Neuron (in vitro differentiated cells): ENCODE results near the gene TMPRSS5.

ENCODE experiments used
- H2AFZ ChIP-seq: one replicate; pipeline ENCODE4 v1.6.1; 2013; ENCODE audit warnings: low read depth, mild to moderate bottlenecking, inconsistent platforms, low read length, moderate library complexity
- H3K27me3 ChIP-seq: one replicate; pipeline ENCODE4 v1.6.1; 2013; ENCODE audit warnings: low read length; ENCODE audit not compliant: insufficient read depth
- H3K36me3 ChIP-seq: one replicate; pipeline ENCODE4 v1.6.1; 2013; ENCODE audit warnings: low read length; ENCODE audit not compliant: insufficient read depth
- H3K4me1 ChIP-seq: one replicate; pipeline ENCODE4 v1.6.1; 2013; ENCODE audit warnings: low read length; ENCODE audit not compliant: insufficient read depth
- H3K4me3 ChIP-seq: 2 replicates; pipeline ENCODE4 v1.5.1; 2013; ENCODE audit warnings: mild to moderate bottlenecking, low read length, moderate library complexity
- H3K9me3 ChIP-seq: one replicate; pipeline ENCODE4 v1.6.1; 2013; ENCODE audit warnings: low read length

Gene TMPRSS5

DNA sequence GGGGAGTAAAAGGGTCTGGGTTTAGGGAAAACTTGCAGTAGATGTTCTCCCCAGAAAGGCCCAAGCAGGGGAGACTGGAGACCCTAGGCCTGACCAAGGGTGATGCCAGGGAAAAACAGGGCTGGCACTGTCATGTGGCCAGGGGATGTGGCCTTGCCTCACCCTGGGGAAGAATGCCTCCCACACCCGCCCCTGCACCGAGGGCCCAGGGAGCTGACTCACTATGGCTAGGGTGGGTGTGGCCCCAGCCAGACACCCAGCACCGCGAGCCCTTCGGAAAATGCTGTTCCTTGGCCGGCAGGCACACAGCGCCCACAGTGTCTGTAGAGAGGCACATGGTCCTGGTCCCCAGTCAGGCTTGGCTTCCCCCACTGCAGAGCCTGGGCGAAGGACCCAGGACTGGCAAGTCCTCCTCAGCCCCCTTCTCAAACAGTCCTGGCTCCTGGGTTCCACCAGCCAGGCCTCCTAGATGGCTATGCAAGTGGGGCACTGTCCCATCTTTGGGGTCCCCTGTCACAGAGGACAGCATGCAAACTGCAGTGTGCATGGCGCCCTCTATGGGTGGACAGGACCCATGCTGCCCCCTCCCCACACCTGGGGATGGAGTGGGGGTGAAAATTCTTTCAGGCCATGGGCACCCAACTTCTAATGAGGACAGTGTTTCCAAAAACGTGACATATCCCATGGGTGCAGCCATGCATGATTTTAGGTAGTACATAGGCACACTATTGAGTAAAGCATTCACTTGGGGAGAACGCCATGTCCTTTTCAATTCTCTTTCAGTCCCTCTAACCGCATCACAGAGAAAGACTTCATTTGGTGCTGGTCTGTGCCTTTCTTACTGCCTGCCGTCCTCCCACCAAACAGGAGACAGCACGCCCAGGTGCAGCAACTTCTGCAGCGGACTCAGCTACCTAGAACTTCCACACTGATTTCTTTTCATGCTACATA is 15.2 kb downstream of the TMPRSS5 start:
- Histone ChIP-seq H3K4me3 (no peak overlapping the region), H3K9me3 (no peaks in the 10 kb centered on the region), H3K27me3 (no peaks in the 10 kb centered on the region), H2AFZ (no peak overlapping the region), H3K4me1 (no peaks in the 10 kb centered on the region), H3K36me3 (no peaks in the 10 kb centered on the region)

DNA sequence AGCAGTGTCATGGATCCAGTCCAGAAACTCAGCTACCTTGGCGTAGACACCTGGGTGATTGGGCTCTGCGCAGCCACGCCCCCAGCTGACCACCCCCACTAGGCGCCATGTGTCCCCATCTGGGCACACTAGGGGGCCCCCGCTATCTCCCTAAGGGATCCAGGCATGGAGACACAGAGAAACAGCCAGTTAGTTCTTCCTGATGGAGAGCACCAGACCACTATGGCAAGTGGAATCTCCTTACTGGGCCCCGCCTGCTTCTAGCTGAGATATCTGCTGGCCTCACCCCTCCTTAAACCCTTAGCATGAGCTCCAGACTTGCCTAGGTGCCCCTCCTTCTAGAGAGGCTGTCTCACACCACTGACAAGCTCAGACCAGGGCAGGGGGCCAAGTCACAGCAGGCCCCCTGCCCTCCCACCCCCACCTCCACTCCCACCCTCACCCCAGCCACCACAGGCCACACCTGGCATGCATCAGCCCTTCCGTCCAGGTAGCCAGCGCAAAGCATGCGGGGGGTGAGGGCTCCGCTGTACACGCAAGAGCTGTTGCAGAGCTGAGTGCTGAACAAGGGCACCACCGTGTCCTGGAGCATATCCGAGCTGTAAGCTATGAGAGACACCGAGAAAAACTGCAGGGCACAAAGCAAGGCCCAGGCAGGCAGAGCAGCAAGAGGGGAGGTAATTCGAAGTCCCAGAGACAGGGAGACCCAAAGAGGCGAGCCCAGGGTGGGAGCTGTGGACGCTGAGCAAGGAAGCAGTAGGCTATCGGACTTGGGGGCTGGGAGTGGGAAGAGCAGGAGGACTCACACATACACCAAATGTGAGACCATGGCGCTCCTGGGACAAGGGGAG is 16.1 kb downstream of the TMPRSS5 start:
- no peaks in the 10 kb centered on the region for H3K27me3 ChIP-seq
- H2AFZ ChIP-seq, result no peak overlapping the region
- no peaks in the 10 kb centered on the region for H3K36me3 ChIP-seq

DNA sequence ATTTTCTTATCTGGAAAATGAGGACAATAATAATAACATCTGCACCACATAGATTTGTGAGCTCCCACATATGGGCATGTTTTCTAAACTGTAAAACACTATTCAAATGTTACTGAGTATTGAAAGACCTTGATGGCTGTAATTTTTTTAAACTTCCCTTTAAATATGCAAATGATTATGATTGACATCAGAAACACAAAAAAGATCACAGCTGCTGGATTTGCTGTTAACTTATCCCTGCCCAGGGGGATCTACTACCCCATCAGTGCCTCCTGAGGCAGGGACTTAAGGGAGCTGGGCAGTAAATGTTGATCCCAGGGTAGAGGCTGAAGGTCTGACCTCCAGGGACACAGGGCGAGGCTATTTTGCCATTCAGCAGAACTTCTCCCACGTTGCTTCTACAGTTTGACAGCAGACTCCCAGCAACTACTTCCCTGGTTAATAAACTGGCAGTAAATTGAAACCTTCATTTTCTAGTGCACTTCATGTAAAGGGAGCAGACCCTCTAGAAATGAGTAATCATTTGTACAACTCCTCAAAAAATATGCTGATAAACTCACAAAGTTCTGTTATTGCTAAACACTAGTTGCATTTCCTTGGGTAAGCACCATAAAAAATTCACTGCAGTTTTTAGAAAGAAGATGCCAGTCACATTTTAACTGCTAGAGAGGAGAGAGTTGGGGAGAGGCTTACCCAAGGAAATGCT is 20.3 kb downstream of the TMPRSS5 start:
- Histone ChIP-seq H2AFZ (no peak overlapping the region), H3K4me1 (peaks cover 5% of the 10 kb centered on the region), H3K36me3 (no peaks in the 10 kb centered on the region), H3K9me3 (no peaks in the 10 kb centered on the region), H3K27me3 (no peaks in the 10 kb centered on the region), H3K4me3 (no peak overlapping the region)

More for the DNA sequence above, 16.1 kb downstream of the TMPRSS5 start:
- Histone ChIP-seq H3K4me3 (no peak overlapping the region), H3K9me3 (no peaks in the 10 kb centered on the region), H3K4me1 (no peaks in the 10 kb centered on the region)

DNA sequence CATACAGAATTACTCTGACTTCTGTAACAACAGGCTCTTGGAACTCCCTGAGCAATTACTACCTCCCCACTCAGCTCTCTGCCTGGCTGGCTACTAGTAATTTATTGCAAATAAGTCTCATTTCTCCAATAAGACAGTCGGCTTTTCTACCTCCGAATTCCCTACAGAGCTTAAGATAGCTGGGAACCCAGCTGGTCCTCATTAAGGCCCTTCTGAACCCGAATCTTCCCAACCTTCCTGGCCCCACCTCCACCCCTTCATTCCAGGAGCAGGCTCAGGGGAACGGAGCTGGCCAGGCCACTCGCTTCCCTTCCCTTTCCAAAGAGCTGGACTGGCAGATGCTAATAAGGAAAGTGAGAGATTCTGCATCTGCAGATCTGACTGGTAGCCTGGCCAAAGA is 21.6 kb downstream of the TMPRSS5 start:
- Histone ChIP-seq H3K27me3 (no peaks in the 10 kb centered on the region), H3K9me3 (no peaks in the 10 kb centered on the region), H3K4me3 (no peak overlapping the region), H3K36me3 (no peaks in the 10 kb centered on the region), H3K4me1 (peaks cover 5% of the 10 kb centered on the region), H2AFZ (no peak overlapping the region)

DNA sequence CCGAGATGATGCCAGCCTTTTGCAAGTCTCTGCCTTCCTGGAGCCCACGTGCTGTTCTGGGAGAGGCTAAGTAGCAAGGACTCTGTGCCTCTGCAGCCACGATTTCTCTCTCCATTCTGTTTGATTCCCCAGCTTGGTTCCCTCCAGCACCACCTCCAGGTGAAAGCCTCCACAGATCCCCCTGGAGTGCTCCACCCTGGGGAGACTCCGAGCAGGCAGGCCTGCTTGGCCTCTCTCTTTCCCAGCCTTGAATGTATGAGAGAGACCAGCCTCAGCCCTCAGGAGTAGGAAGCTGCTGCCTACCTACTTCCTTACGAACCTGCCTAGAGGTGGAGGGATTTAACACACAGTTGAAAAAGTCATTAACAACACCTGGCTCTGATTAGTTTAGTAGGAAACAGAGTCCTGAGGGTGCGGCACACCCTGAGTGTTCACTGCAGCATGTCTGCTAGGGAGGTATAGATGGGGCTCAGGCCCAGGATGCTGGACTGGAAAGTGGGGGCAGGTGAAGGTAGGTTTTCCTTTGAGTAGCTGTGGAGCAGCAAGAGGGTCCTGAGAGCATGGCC is 22.5 kb downstream of the TMPRSS5 start:
- Histone ChIP-seq H3K9me3 (no peaks in the 10 kb centered on the region), H3K4me1 (peaks cover 5% of the 10 kb centered on the region), H3K4me3 (no peak overlapping the region), H3K36me3 (no peaks in the 10 kb centered on the region), H3K27me3 (no peaks in the 10 kb centered on the region), H2AFZ (no peak overlapping the region)

DNA sequence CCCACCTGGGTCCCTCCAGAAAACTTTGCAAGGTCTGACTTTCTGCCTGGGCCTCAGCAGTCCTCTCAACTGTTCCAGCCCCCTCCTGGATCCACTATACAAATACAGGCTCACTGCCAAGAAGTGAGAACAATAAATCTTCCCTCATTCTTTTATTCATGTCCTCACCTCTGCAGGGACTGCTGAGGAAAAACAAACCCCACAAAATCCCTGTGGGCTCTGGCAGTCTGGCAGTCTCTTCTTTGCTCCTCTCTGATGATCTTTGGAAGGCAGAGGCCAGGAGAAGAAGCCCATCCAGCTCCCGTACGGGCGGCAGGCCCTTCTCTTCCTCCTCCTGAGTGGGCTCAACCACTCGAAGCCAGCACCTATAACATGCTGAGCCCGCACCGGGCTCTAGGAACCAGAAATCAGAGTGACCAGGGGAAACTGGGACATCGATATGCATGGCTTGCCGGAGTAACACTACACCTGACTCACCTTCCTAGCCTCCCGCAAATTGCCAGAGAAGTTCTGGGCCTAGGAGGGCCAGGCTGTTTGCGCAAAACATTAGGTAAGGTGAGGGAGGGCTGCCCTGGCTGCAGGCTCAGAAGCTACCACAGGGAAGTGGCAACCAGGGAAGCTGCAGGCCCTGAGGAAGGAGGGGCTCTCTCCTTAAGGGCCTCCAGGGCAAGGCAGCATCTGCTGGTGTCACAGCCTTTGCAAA is 24.2 kb downstream of the TMPRSS5 start:
- H3K4me1 ChIP-seq, result peaks cover 5% of the 10 kb centered on the region
- no peak overlapping the region for H2AFZ ChIP-seq
- H3K9me3 ChIP-seq, result no peaks in the 10 kb centered on the region
- H3K4me3 ChIP-seq, result no peak overlapping the region
- H3K36me3 ChIP-seq, result no peaks in the 10 kb centered on the region
- H3K27me3 ChIP-seq, result no peaks in the 10 kb centered on the region

DNA sequence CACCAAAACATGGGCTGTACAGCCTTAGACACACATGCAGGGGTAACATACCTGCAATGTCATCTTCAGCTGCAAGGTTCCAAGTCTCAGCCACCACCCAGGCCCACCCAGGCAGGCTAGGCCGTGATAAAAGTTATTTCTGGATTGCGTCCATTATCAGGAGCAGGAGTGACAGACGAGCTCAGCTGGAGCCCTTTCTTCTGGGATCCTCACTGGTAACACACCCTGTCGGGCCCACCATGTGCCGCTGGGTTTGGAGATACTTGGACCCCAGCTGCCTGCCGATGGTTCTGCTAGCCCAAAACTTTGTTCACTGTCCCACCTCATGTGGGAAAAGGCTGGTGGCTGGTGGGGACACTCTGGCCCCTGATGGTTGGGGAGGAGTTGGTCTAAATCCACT is 24.8 kb downstream of the TMPRSS5 start:
- no peaks in the 10 kb centered on the region for H3K27me3 ChIP-seq
- no peaks in the 10 kb centered on the region for H3K9me3 ChIP-seq
- H3K4me3 ChIP-seq, result no peak overlapping the region
- peaks cover 5% of the 10 kb centered on the region for H3K4me1 ChIP-seq
- no peaks in the 10 kb centered on the region for H3K36me3 ChIP-seq
- H2AFZ ChIP-seq, result no peak overlapping the region

DNA sequence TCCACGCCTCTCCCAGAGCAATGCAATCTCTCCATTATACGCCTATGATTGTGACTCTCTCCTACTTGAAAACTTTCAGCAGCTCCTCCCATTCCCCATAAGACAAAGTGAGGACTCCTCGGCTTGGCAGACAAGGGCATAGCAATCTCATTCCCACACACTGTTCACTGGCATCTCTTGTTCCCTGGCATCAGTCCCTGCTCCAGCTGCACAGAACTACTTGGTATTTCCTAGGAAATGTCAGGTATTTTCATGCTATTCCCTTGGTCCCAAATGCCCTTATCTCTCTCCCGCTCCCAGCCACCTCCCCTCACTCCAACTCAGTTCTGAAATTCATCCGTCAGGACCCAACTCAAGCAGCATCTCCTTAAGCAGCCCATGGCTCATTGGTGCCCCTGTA is 28.4 kb downstream of the TMPRSS5 start:
- Histone ChIP-seq H3K4me1 (peaks cover 32% of the 10 kb centered on the region), H3K4me3 (no peak overlapping the region), H3K36me3 (no peaks in the 10 kb centered on the region), H2AFZ (no peak overlapping the region), H3K9me3 (no peaks in the 10 kb centered on the region), H3K27me3 (no peaks in the 10 kb centered on the region)

DNA sequence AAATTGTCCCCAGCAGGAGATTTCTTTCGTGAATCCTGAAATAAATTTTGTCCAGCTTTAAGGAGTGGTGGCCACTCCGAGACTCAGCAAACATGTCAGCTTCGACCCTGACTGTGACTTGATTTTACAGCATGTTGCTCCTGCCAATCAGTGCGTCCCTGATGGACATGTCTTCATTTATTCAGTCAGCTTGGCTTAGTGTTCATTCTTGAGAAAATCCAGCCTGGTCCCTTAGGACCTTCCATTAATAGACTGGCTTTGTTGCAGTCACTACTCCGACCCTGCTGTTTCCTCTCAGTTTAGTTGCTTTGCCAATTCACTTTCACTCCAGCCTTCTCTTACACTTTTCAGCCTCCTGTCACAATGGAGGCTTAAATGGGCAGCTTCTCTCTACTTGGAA is 30.5 kb downstream of the TMPRSS5 start:
- H3K4me3 ChIP-seq, result no peak overlapping the region

DNA sequence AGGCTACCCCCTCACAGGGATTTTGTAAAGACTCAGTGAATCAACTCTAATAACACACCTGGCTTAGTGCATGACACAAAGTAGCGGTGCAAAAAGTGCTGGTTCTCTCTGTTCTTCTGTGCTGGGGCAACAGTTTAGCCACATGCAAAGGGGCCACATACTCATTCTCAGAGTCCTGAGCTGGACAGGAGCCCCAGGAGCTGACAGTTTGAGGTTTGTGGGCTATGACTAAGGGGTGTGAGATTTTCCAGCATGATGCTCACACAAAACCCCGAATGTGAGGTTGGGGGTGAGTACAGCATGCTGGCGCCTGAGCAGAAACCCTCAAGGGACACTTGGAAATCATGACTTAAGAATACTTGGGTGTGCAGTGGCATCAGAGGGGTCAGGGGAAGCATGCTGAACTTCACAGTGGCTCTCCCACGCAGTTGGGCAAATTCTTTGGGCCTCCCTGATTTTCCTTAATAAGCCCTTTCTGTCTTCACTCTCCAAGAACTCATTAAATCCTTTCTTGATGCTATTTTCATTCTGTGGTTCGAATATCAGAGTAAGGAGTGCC is 31.0 kb downstream of the TMPRSS5 start:
- Histone ChIP-seq H3K9me3 (no peaks in the 10 kb centered on the region), H3K4me1 (peaks cover 27% of the 10 kb centered on the region), H3K4me3 (no peak overlapping the region), H3K27me3 (no peaks in the 10 kb centered on the region), H3K36me3 (no peaks in the 10 kb centered on the region), H2AFZ (no peak overlapping the region)

More for the DNA sequence above, 30.5 kb downstream of the TMPRSS5 start:
- Histone ChIP-seq H3K36me3 (no peaks in the 10 kb centered on the region), H3K27me3 (no peaks in the 10 kb centered on the region), H2AFZ (no peak overlapping the region), H3K4me1 (peaks cover 27% of the 10 kb centered on the region), H3K9me3 (no peaks in the 10 kb centered on the region)

DNA sequence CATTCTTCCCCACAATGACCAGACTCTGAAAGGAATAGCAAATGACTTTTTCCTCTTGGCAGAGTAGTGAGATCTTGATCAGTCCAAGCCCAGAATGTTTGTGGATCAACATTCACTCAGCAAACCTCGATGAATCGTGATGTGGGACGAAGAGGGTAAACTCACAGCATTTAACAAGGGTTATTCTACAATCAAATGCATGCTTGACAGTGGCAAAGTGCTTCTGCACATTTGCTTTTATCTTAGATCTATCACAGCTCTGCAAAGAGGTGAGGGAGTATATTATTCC is 31.8 kb downstream of the TMPRSS5 start:
- H3K4me3 ChIP-seq, result no peak overlapping the region
- no peak overlapping the region for H2AFZ ChIP-seq
- H3K4me1 ChIP-seq, result peaks cover 27% of the 10 kb centered on the region
- H3K9me3 ChIP-seq, result no peaks in the 10 kb centered on the region
- H3K27me3 ChIP-seq, result no peaks in the 10 kb centered on the region
- no peaks in the 10 kb centered on the region for H3K36me3 ChIP-seq
